Activated CD8-positive, alpha-beta memory T cell treated with anti-CD3 and anti-CD28 coated beads for 1 hour (primary cell): ENCODE results near the gene EIF4E1B.
A peak's percentile ranks its signal among the peaks of the same experiment; 100 is the strongest.

ENCODE experiments used
- DNase-seq, 2 donors: peaks; one replicate each; pipeline ENCODE4 v3.0.0-alpha.2; 2020; ENCODE audit warnings: low read depth in 1 of 2; ENCODE audit errors: extremely low read depth in 1 of 2

EIF4E1B gene

GRCh38 chr5:176644878-176645670 is 14.6 kb downstream of the EIF4E1B start:
- DNase-seq = no peak

DNA sequence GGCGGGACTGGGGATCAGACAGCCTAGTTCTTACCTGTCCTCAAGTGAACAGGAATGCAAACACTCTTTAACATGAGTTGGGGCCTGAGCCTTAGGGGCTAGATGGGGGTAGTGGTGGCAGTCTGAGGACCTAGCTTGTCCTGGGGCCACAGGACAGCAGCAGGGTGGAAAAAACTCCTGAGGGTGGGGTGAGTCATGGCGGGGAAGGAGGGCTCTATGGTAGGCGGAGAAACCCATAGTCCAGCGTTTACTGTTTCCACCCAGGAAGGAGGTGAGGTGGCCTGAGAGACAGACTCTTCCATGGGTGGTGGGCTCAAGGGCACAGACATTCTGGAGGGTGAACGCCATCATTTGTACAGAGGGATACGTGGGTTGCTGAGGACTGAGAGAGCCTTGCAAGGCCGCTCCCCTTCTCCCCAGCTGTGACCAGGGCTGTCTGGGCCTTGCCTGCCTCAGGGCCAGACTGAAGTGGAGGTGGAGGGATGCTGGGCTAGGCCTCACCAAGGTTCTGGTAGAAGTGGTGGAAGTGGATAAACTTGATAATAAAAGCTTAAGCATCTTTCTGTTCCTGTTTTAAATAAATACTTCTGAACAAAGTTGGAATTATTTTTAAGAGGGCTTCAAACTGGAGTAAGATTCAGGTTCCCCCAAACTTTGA is 15.7 kb downstream of the EIF4E1B start:
- DNase-seq = no peak

DNA sequence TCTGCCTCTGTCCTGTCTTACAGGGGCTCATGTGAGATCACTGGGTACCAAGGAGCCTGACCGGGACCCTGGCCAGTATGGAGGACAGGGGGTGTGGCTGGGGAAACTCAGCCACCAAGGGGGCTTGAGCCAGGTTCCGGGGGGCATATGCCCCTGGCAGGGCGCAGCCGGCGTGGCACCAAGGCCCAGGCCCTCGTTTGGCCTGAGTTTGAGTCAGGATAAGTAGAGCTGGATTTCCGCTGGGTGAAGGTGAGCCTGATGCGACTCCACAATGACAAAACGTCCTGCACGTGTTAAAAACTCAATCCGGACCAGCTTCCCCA is 16.2 kb downstream of the EIF4E1B start:
- DNase-seq = no peak

GRCh38 chr5:176647030-176647842 is 16.8 kb downstream of the EIF4E1B start, which contains the start of gene TSPAN17:
TSPAN17 (plus strand) TSS chr5:176647484; CDS start chr5:176647616, 132 bp downstream.
- DNase-seq = peak; percentile 97 to 98

DNA sequence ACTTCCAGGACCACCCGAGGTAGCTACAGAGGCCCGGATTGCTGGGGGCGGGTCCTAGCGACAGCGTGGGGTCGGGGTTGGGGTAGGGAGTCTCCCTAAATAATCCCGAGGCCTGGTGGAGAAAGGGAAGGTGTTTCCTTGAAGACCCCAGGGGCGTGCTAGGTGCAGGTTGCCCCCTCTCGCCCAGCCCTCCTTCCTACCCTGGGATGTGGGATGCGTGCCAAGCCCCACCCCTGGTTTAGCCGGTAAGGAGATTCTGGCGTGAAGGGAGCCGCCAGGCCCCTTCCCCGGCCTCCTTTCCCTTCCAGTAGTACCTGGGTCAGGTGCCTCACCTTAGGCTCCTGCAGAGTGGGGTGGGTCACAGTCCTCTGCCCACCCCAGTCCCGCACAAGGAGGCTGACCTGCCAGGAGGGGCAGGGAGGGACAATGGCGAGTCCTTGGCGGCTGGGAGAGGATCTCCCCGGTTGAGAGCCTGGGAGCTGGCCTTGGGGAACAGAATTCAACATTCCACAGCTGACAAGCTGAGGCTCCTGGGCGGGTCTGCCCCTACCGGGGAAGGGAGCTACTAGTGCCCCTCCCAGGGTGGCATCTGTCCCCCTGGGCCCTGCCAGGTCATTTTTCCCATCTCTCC is 17.5 kb downstream of the EIF4E1B start:
- DNase-seq = no peak

- no peak for DNase-seq
Measured at GRCh38 chr5:176648474-176649194, 18.2 kb downstream of the EIF4E1B start.

GRCh38 chr5:176650354-176650884 is 19.9 kb downstream of the EIF4E1B start:
- DNase-seq = no peak

DNA sequence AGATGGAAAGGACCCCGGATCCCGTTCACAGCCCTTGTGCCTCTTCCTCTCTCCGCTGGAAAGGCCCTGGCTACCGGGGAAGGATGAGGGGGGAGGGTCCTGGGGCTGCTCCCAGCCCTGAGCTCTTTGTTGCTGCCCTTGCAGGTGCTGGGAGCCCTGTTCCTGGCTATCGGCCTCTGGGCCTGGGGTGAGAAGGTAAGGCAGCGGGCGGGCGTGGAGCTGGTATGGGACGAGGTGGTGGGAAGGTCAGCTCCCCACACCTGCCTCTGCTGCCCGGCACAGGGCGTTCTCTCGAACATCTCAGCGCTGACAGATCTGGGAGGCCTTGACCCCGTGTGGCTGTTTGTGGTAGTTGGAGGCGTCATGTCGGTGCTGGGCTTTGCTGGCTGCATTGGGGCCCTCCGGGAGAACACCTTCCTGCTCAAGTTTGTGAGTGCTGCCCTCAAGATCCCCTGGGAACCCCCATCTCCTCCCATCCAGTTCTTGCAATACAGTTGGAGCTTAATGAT is 21.1 kb downstream of the EIF4E1B start:
- no peak for DNase-seq

- no peak for DNase-seq
Measured at GRCh38 chr5:176652136-176652535, 21.7 kb downstream of the EIF4E1B start.

DNA sequence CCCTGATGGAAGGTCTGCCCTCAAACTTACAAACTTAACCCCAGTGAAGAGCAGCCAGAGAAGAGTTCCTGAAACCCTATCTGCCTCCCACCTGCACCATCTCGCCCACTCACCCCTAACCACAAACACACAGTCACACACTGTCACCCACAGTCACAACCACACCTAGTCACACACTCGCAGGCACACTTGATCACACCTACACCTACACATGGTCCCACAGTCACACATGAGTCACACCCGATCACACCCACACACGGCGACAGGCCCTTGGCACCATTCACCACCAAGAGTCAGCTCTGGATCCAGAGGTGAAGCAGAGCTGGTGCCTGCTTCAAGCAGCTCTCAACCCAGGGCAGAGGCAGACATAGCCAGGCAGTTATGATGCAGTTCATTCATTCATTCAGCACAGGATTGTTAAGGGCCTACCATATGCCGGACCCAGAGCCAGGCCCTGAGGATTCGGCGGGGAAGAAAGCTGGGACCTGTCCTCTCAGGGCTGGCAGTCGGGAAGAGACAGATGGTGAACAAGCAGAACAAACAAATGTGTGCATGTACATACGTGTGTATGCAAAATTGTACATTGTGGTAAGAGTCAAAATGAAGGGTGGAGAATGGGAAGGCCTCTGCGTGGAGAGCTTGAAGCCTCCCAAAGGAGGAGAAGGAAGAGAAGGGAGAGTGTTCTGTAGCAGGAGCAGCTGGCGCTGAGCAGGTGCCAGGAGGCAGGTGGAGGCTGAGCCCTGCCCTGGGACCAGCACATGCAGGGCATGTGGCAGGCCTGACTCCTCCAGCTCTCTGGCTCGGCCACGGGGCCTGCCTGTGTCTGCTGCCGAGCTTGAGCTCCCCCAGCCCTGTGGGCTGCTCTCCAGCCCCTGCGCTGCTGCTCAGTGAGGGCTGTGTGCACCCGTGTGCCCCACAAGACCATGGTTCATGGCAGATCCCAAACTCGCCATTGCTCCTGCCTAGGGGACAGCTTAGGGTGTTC is 23.2 kb downstream of the EIF4E1B start:
- DNase-seq = no peak

GRCh38 chr5:176654856-176655255 is 24.4 kb downstream of the EIF4E1B start:
- no peak for DNase-seq

DNA sequence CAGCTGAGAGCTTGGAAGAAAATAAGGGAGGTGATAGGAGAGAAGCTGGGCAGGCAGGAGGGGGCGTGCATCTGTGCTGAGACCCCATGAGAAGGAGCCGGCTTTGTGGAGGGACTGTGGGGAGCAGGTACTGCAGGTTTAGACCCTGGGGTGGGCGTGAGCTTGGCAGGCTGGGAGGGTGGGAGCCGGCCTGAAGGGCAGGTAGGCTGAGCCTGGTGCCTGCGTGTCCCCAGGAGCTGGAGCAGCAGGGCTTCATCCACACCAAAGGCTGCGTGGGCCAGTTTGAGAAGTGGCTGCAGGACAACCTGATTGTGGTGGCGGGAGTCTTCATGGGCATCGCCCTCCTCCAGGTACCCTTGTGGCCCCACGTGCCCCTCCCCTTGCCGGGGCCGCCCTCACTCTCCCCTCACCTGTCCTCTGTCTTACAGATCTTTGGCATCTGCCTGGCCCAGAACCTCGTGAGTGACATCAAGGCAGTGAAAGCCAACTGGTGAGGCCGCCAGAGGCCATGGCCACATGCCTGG is 26.1 kb downstream of the EIF4E1B start:
- DNase-seq = no peak

DNA sequence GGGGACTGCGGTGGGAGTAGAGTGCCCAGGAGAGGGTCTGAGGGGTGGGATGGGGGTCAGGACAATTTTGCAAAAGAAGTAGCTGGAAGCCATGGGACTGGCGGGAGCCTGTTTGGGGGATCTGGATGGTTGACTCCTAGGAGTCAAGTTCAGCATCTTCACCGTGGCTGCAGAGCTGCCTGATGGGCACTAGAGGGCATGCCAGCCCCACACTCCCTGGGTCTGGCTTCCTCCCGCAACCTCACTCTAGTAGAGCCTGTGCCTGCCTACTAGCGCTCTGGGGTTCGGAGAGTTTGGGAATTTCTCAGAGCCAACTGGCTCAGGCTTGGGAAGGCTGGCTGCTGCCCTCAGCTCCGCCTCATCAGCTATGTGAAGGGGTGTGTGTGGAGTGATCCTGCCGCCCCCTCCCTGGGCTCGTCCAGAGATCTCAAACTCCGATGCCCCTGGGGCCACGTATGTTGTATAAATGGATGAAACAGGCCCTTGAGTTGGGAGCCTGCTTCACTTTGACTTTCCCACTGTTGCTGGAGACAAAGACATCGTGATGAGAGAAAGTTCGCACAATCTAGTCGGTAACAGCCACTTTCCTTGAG is 27.6 kb downstream of the EIF4E1B start:
- DNase-seq = peak in 1 of 2 donors; percentile 37

DNA sequence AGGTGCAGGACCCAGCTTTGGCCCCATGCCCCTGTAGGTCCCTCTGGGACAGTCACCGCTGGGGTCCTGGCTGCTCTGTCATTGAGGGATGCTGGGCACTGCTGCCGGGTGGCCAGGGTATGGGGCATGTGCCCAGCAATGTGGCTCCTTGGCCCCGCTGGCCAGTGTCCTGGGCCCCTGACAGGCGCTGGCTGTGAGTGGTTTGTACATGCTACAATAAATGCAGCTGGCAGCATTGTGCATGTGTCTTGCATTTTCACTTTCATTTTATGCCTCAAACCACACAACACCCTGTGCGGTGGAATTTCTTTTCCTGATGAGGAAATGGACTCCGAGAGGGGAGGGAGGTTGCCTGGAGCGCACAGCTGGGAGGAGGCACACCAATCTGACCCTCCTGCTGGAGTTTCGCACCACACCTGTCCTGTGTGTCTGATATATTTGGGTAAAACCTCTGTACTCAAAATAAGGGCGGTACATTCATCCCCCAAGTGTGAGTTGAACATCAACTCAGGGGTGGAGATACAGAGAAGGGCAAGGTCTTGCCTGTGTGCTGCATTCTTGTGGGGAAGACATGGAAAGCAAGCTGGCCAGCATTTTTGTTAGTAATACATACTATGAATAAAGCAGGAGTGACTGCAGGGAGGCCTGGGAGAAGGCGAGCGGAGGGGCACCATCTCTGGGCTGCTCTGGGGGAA is 28.5 kb downstream of the EIF4E1B start:
- no peak for DNase-seq

DNA sequence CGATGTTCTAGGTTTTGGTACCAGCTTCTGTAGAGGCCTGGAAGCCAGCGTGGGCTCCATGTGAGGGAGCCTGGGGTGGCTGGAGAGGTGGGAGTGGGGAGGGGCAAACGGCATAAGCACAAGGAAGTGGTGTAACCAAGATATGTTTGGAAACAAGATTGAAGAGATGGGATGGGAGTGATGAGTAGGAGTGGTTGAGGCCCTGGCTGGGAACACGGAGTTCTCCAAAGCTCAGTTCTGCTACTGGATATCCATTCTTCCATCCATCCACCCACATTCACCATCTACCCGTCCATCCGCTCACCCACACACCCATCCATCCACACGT is 29.0 kb downstream of the EIF4E1B start:
- no peak for DNase-seq

GRCh38 chr5:176659860-176660461 is 29.5 kb downstream of the EIF4E1B start:
- DNase-seq = no peak

DNA sequence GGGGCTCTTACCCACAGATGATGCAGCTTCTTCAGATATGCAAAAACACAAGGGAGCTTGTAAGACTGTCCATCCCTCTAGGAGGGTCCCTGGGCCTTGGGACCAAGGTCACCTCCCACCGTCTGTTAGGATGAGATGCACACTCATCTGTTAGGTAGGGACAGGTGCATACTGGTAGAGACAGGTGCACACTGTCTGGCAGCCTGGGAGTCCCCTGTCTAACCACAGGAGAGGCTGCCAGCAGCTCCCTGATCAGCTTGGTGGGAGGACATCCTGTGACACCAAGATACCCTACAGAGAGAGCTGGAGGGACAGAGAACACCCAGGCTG is 30.0 kb downstream of the EIF4E1B start:
- no peak for DNase-seq
